Gastrocnemius medialis (tissue), 4 donors: ENCODE results near the gene HIBCH. TPM values are rescaled to one million over a fixed set of nuclear protein-coding genes. Genes with fewer than 3 reads are reported as not detected.
"Not testable (repeated sequence)": the region's sequence is repeated elsewhere in the genome, so short reads cannot be mapped to it uniquely, and the experiment has no call there.

ENCODE experiments used
- ATAC-seq, 2 donors: fragments of 150-250 bp; one replicate each; pipeline ENCODE4 v1.9.1; 2016
- DNase-seq, 2 donors: peaks; one replicate each; pipeline ENCODE4 v3.0.0-alpha.2; 2019
- H3K27ac ChIP-seq, 4 donors: fragments of 200-600 bp; sonication (generic); 1 replicate in 1 of 4; 2 replicates in 3 of 4; pipeline ENCODE4 v1.5.1; 2016 to 2018; ENCODE audit warnings: mild to moderate bottlenecking in 2 of 4, moderate library complexity in 1 of 4
- H3K27me3 ChIP-seq, 3 donors: fragments of 200-600 bp; sonication (generic) in 2 of 3; 1 replicate in 1 of 3; 2 replicates in 2 of 3; pipeline versions ENCODE4 v1.5.1 to v1.6.0; 2016 to 2019; ENCODE audit warnings: mild to moderate bottlenecking in 1 of 3, moderate library complexity in 1 of 3
- H3K36me3 ChIP-seq, 2 donors: fragments of 200-600 bp; sonication (generic) in 1 of 2; one replicate each; pipeline ENCODE4 v1.5.1; 2017 to 2018
- H3K4me1 ChIP-seq, 2 donors: fragments of 200-600 bp; sonication (generic) in 1 of 2; one replicate each; pipeline ENCODE4 v1.5.1; 2016 to 2017; ENCODE audit warnings: mild to moderate bottlenecking in 2 of 2
- H3K4me3 ChIP-seq, 4 donors: fragments of 200-600 bp; sonication (generic) in 3 of 4; 1 replicate in 1 of 4; 2 replicates in 3 of 4; pipeline ENCODE4 v1.5.1; 2016 to 2019; ENCODE audit warnings: mild to moderate bottlenecking in 2 of 4
- H3K9me3 ChIP-seq, 3 donors: fragments of 200-600 bp; sonication (generic) in 2 of 3; 1 replicate in 1 of 3; 2 replicates in 2 of 3; pipeline ENCODE4 v1.5.1; 2016 to 2019
- CTCF ChIP-seq, 5 experiments: fragments of 450-650 bp in 3 of 5; fragments of 200-600 bp in 2 of 5; sonication (generic) in 2 of 5; IDR thresholded peaks in 4 of 5; conservative IDR thresholded peaks in 1 of 5; 1 replicate in 4 of 5; 2 replicates in 1 of 5; pipeline ENCODE4 v1.5.1; 2016 to 2019; ENCODE audit warnings: antibody characterized with exemption in 5 of 5, mild to moderate bottlenecking in 3 of 5, moderate library complexity in 3 of 5
- POLR2A ChIP-seq, 2 donors: fragments of 450-650 bp; IDR thresholded peaks; one replicate each; pipeline ENCODE4 v1.6.1; 2017; ENCODE audit warnings: antibody characterized with exemption in 2 of 2, mild to moderate bottlenecking in 2 of 2, moderate library complexity in 2 of 2
- in situ Hi-C, 4 donors: fragments of 200-750 bp; cut with MboI; loops; one replicate each; pipeline versions ENCODE4 v1.15.0 to v1.8.0; 2017; ENCODE audit warnings: low sequenced_read_pairs in 4 of 4
- intact Hi-C: fragments of 100-400 bp; cut with DNase I; formaldehyde crosslinking; loops from one replicate; pipeline ENCODE4 v1.15.1; 2023; ENCODE audit warnings: low total_unique reads
- total RNA-seq, 4 donors: library from RNA; depleted of rRNA; stranded (reverse); fragments of >200 nt; gene quantifications; one replicate each; pipeline versions ENCODE4 v1.1.0 to v1.2.3, GENCODE V29; 2016

Gene HIBCH
- total RNA-seq, 4 donors from 2014 or later = 3.7 to 20.1 (median 10.6) TPM

DNA sequence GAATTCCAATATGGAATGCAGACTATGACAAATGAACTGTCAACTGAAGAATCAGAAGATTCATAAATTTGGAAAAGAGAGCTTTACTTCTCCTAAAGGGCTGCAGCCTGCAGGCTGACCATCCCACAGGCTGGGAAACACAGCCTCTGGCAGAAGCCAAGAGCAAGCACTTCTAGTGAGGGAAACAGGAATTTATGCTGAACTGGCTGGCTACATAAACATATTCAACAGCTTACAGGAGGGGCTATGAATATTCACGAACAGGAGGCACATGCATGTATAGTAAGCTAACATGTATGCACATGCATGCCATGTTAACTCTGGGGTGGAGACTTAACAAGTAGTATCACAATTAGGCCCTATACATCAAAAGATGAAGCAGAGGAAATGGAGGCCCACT lies 17.6 kb downstream of the HIBCH start:
- no peak for TF ChIP-seq POLR2A (IDR thresholded peaks at IDR 0.05)
- TF ChIP-seq CTCF (IDR thresholded peaks at IDR 0.05 in 4 of 5, conservative IDR thresholded peaks at IDR 0.05 in 1 of 5) = no peak
- in situ Hi-C loops = no loop called here

GRCh38 chr2:190301032-190301431 lies 18.6 kb downstream of the HIBCH start:
- H3K36me3 ChIP-seq = peaks cover 0 to 15% of the 10 kb centered on the region in 2 donors

More for the DNA sequence above, 17.6 kb downstream of the HIBCH start:
- intact Hi-C loops = no loop called here
- H3K4me3 ChIP-seq = no peak overlapping the region
- H3K36me3 ChIP-seq = peaks cover 0 to 9% of the 10 kb centered on the region in 2 donors
- ATAC-seq (no peak), DNase-seq (no peak)
- no peak overlapping the region for H3K27ac ChIP-seq
- no peaks in the 10 kb centered on the region for H3K9me3 ChIP-seq
- H3K4me1 ChIP-seq = no peaks in the 10 kb centered on the region
- H3K27me3 ChIP-seq = no peaks in the 10 kb centered on the region

DNA sequence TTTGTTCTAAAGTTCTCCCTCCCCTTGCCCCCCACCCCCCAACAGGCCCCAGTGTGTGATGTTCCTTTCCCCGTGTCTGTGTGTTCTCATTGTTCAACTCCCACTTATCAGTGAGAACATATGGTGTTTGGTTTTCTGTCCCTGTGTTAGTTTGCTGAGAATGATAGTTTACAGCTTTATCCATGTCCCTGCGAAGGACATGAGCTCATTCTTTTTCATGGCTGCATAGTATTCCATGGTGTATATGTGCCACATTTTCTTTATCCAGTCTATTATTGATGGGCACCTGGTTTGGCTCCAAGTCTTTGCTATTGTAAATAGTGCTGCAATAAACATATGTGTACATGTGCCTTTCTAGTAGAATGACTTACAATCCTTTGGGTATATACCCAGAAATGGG lies 21.7 kb downstream of the HIBCH start:
- H3K36me3 ChIP-seq = peaks cover 0 to 15% of the 10 kb centered on the region in 2 donors
- ATAC-seq, H3K4me1 ChIP-seq, H3K4me3 ChIP-seq, DNase-seq, H3K27ac ChIP-seq, intact Hi-C loops, H3K9me3 ChIP-seq, H3K27me3 ChIP-seq: not testable (repeated sequence)
- in situ Hi-C loops = loop anchor here in 2 of 4 donors (25.0 kb wide), 1 partner anchor 211 kb away; no protein-coding TSS in a partner anchor

More at GRCh38 chr2:190301032-190301431, 18.6 kb downstream of the HIBCH start:
- Histone ChIP-seq H3K27ac (no peak overlapping the region), H3K4me1 (no peaks in the 10 kb centered on the region), H3K9me3 (no peaks in the 10 kb centered on the region), H3K4me3 (no peak overlapping the region), H3K27me3 (no peaks in the 10 kb centered on the region)
- ATAC-seq (no peak), DNase-seq (no peak)
- in situ Hi-C loops (no loop called here), intact Hi-C loops (no loop called here)
- TF ChIP-seq CTCF (IDR thresholded peaks at IDR 0.05 in 4 of 5, conservative IDR thresholded peaks at IDR 0.05 in 1 of 5) = no peak
- TF ChIP-seq POLR2A (IDR thresholded peaks at IDR 0.05) = no peak

DNA sequence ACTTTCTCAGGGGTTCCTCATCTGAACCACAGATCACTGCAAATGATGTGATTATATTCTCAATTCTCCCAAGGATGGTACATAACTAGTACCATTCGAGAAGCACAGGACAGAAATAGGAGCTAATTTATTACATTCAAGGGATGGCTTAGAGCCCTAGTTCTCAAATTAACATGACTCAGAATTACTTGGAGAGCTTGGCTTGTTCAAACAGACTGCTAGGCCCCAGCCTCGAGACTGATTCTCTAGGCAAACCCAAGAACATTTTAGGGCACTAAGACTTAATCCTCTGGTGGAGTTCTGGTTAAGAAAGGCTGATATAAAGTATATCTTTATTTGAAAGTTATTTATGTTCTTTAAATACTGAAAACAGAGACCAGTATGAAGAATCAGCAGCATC lies 35.8 kb downstream of the HIBCH start:
- no peaks in the 10 kb centered on the region for H3K27me3 ChIP-seq
- no peak for TF ChIP-seq POLR2A (IDR thresholded peaks at IDR 0.05)
- TF ChIP-seq CTCF (IDR thresholded peaks at IDR 0.05 in 4 of 5, conservative IDR thresholded peaks at IDR 0.05 in 1 of 5) = no peak
- in situ Hi-C loops (loop anchor here in 2 of 4 donors (25.0 kb wide), 1 partner anchor 196 kb away; no protein-coding TSS in a partner anchor), intact Hi-C loops (no loop called here)
- peak overlapping the region; percentile 51 to 68 (median 63) for H3K27ac ChIP-seq
- peaks cover 7 to 17% of the 10 kb centered on the region in 2 donors for H3K4me1 ChIP-seq
- DNase-seq = peak in 1 of 2 donors; percentile 23
- ATAC-seq = peak; percentile 100
- no peaks in the 10 kb centered on the region for H3K36me3 ChIP-seq
- no peak overlapping the region for H3K4me3 ChIP-seq
- no peaks in the 10 kb centered on the region for H3K9me3 ChIP-seq

- DNase-seq (no peak), ATAC-seq (no peak)
- no peak overlapping the region for H3K27ac ChIP-seq
- H3K4me1 ChIP-seq = peaks cover 7 to 25% of the 10 kb centered on the region in 2 donors
- H3K4me3 ChIP-seq = no peak overlapping the region
- no peaks in the 10 kb centered on the region for H3K36me3 ChIP-seq
- TF ChIP-seq POLR2A (IDR thresholded peaks at IDR 0.05) = no peak
- no peak for TF ChIP-seq CTCF (IDR thresholded peaks at IDR 0.05 in 4 of 5, conservative IDR thresholded peaks at IDR 0.05 in 1 of 5)
- in situ Hi-C loops = loop anchor here in 2 of 4 donors (25.0 kb wide), 1 partner anchor 193 kb away; no protein-coding TSS in a partner anchor
- H3K9me3 ChIP-seq = no peaks in the 10 kb centered on the region
- intact Hi-C loops = no loop called here
- no peaks in the 10 kb centered on the region for H3K27me3 ChIP-seq
Measured at GRCh38 chr2:190280565-190281350, 38.9 kb downstream of the HIBCH start.

- not testable (repeated sequence) for H3K9me3 ChIP-seq, DNase-seq, H3K27me3 ChIP-seq, ATAC-seq, H3K27ac ChIP-seq, H3K36me3 ChIP-seq, H3K4me3 ChIP-seq
- in situ Hi-C loops (loop anchor here (5.0 to 25.0 kb wide), 2 partner anchors 192 kb away; no protein-coding TSS in a partner anchor), intact Hi-C loops (loop anchor here (2.0 kb wide), 1 partner anchor 191 kb away; no protein-coding TSS in a partner anchor)
- H3K4me1 ChIP-seq = peaks cover 7 to 25% of the 10 kb centered on the region in 2 donors
Measured at GRCh38 chr2:190279256-190280134, 40.1 kb downstream of the HIBCH start.
